HS-5 (cell line): ENCODE measurements around the gene ITPRIPL1.
"Not testable (repeated sequence)": the region's sequence is repeated elsewhere in the genome, so short reads cannot be mapped to it uniquely, and the experiment has no call there.

ENCODE experiments used
- DNase-seq: peaks from one replicate; pipeline ENCODE4 v3.0.0-alpha.2; 2012; ENCODE audit warnings: low read depth

ITPRIPL1 gene

GRCh38 chr2:96325041-96325883, at the start of gene ITPRIPL1:
Gene ITPRIPL1 (plus strand): TSS chr2:96325317. CDS start chr2:96325840, 523 bp downstream.
- DNase-seq, result no peak

GRCh38 chr2:96276787-96277499, 48.2 kb upstream of the ITPRIPL1 start:
- DNase-seq, result no peak

DNA sequence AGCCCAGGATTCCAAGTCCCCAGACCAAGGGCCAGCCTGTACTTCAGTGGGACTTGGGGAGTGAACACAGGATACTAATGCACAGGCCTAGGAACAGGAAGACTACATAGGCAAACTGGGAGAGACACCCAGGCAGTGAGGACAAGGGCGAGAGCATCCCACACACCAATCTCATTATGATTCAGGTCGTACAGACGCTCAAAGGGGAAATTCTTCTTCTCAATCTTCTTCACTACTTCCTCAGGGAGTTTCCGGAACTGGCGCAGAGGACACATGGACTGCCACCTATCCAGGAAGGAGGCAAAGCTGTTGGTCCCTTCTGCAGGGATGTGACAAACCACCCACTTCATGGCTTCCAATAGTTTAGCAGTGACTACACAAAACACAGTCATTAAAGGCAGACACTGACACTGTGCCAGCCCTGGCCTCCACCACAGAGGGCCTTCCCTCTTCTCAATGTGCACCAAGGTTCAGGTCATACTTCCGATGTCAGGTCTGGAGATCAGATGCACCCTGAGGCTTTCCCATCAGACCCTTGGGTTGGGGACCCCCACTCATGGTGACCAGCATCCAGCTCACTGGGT, 37.8 kb upstream of the ITPRIPL1 start:
- DNase-seq, result no peak

DNA sequence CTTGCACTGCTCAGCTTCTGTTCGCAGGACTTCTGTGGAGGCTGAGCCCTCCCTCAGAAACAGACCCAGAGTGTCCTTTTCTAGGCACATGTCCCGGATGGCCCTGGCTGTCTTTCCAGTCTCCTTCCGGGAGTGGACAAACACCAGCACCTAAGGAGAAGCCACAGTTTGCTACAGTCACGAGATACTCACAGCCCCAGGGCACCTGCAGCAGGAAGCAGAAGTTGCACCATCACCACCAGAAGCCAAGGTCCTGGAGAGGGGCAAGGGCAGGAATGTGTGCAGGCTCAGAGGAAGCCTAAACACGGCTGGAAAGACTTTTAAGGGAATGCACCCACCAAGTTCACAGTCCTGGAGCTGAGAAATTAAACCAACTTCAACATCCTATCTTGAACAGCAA, 33.4 kb upstream of the ITPRIPL1 start:
- DNase-seq, result no peak

DNA sequence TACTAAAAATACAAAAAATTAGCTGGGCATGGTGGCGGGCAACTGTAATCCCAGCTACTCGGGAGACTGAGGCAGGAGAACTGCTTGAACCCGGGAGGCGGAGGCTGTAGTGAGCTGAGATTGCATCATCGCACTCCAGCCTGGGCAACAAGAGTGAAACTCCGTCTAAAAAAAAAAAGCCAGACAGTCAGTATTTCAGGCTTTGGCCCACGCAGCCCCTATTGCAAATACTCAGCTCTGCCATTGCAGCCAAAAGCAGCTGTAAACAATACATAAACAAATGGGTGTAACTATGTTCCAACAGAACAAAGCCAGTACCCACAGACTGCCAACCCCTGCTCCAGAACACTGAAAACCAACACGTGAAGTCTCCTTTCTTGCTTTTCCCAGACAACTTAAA, 30.8 kb upstream of the ITPRIPL1 start:
- DNase-seq, result not testable (repeated sequence)

GRCh38 chr2:96296925-96297324, 28.2 kb upstream of the ITPRIPL1 start:
- no peak for DNase-seq

DNA sequence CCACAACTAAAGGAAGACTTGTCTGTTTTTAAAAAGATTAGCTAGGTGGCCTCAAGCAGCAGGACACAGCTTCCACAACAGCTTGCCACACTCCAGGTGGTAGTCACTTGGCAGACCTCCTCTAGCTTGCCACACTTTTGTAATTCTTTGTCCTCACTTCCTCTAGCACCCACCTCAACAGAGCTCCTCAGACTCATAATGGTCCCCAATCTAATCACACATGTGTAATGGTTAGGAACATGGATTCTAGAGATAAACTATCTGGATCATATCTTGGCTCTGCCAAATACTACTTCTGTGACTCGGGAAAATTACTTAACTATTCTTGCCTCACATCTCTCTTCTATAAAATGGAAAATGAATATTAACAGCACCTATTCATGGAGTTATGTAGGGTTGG, 23.3 kb upstream of the ITPRIPL1 start:
- no peak for DNase-seq

- DNase-seq, result no peak
Measured at GRCh38 chr2:96304606-96305005, 20.5 kb upstream of the ITPRIPL1 start.

GRCh38 chr2:96305091-96305978, 19.8 kb upstream of the ITPRIPL1 start, which contains the start of gene SNRNP200:
Gene SNRNP200 (minus strand): TSS chr2:96305546. CDS start chr2:96305437, 109 bp downstream.
- DNase-seq, result peak; percentile 90

GRCh38 chr2:96305979-96306308, 19.2 kb upstream of the ITPRIPL1 start:
- DNase-seq, result no peak

DNA sequence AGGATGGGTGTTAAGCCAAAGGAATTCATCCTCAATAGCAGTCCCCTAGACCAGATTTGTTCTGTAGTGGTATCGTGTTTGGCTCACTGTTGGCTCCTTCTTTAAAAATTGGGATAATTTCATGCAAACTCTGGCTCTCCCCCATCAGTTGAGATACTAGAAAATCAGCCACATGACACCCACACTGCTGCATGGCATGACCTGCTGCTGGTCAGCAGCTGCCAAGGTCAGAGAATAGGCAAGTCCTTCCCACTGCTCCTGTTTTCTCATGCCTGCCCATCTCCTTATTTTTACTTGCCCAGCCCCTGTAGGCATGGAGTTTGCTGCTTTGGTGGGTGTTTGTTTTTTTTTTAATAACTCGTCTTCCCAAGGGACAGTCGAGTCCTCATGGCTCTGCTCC, 18.7 kb upstream of the ITPRIPL1 start:
- no peak for DNase-seq

- DNase-seq, result no peak
Measured at GRCh38 chr2:96308248-96308647, 16.9 kb upstream of the ITPRIPL1 start.

DNA sequence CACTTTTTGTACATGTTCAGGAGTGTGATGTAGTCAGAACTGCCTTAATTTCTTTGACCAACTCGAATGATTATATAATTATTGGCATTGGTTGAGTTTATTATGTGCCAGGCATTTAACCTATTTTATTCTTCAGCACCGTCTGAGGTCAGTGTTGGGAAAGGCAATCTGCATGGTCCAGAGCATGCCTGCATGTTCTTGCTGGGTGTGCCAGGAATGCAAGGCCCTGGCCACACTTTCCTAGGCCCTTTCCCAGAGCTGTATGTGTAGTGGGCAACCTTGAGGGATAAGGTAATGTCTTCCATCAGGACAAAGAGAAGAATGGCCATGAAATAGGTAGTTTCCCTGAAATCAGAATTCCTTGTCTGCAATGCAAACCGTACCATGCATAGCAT, 10.1 kb upstream of the ITPRIPL1 start:
- DNase-seq, result no peak

- peak; percentile 85 for DNase-seq
Measured at GRCh38 chr2:96315400-96316071, 9.6 kb upstream of the ITPRIPL1 start.

DNA sequence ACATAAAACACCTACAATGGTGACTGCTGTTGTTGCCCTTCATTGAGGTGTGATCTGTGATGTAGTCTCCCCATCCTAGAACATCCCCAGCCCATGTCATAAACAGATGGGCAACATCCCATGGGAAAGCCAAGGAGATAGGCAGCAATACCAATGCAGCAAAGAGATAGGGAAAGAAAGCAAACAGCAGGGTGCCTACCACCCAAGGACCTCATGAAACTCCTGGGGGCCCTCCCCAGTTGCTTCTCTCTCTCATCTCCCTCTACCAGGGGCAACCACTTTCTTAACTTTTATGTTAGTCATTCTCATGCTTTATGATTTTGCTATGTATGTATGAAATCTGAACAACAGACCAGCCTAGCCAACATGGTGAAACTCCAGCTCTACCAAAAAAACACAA, 8.1 kb upstream of the ITPRIPL1 start:
- DNase-seq, result no peak

- no peak for DNase-seq
Measured at GRCh38 chr2:96317584-96317997, 7.5 kb upstream of the ITPRIPL1 start.

GRCh38 chr2:96318723-96319122, 6.4 kb upstream of the ITPRIPL1 start:
- DNase-seq, result no peak

DNA sequence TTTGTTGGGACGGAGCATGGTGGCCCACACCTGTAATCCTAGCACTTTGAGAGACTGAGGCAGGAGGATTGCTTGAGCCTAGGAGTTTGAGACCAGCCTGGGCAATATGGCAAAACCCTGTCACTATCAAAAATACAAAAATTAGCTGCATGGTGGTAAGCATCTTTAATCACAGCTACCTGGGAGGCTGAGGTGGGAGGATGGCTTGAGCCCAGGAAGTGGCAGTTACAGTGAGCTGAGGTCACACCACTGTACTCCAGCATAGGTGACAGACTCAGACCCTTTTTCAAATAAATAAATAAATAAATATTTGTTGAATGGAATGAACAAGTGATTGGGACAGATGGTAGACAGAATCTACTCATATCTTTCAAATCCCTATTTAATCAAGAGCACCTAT, 5.7 kb upstream of the ITPRIPL1 start:
- no peak for DNase-seq

DNA sequence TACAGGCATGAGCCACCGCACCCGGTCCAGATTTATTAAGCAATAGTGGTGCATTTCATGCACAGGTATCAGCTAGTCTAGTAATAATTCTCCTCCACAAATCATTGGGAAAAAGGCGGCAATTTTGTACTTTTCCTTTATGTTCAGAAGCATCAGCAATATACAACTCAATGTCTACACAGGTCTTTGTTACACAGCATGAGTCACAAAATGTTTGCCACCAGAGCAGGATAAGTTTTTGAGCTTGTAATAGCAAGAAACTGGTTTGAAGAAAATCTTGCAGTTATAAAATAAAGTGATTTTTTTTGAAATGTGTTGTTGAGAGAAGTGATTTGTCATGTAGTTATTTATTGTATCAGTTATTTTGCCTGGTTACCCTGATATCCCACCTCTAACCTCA, 4.8 kb upstream of the ITPRIPL1 start:
- DNase-seq, result no peak

GRCh38 chr2:96320728-96321622, 4.1 kb upstream of the ITPRIPL1 start:
- peak; percentile 61 for DNase-seq
